GM19240 (cell line): ENCODE data around the gene SLC2A11.
A peak's percentile ranks its signal among the peaks of the same experiment; 100 is the strongest.
"Not testable (repeated sequence)": the region's sequence is repeated elsewhere in the genome, so short reads cannot be mapped to it uniquely, and the experiment has no call there.

Source experiments
- DNase-seq: peaks from one replicate; pipeline ENCODE4 v3.0.0; 2011; ENCODE audit warnings: low spot score; ENCODE audit not compliant: insufficient read length

Gene SLC2A11

GRCh38 chr22:23908587-23909205 is 51.0 kb downstream of the SLC2A11 start:
- no peak for DNase-seq

GRCh38 chr22:23909296-23909898 is 51.7 kb downstream of the SLC2A11 start:
- DNase-seq = no peak

- DNase-seq = no peak
Observed at GRCh38 chr22:23910496-23911190, 53.0 kb downstream of the SLC2A11 start.

- DNase-seq = no peak
Observed at GRCh38 chr22:23911318-23911980, 53.8 kb downstream of the SLC2A11 start.

- no peak for DNase-seq
Observed at GRCh38 chr22:23912293-23912903, 54.7 kb downstream of the SLC2A11 start.

- peak; percentile 41 for DNase-seq
Observed at GRCh38 chr22:23913306-23913660, 55.6 kb downstream of the SLC2A11 start.

GRCh38 chr22:23913661-23914353 is 56.1 kb downstream of the SLC2A11 start:
- peak; percentile 99 for DNase-seq

GRCh38 chr22:23915290-23915689 is 57.6 kb downstream of the SLC2A11 start:
- DNase-seq = no peak

GRCh38 chr22:23920267-23920611 is 62.6 kb downstream of the SLC2A11 start:
- not testable (repeated sequence) for DNase-seq

- DNase-seq = not testable (repeated sequence)
Observed at GRCh38 chr22:23921586-23922201, 64.0 kb downstream of the SLC2A11 start.

GRCh38 chr22:23922921-23923320 is 65.2 kb downstream of the SLC2A11 start:
- DNase-seq = no peak

GRCh38 chr22:23925020-23925606 is 67.4 kb downstream of the SLC2A11 start:
- no peak for DNase-seq

GRCh38 chr22:23926561-23926960 is 68.9 kb downstream of the SLC2A11 start:
- DNase-seq = no peak
